ENCODE measurements around the gene NCR2.

DNA sequence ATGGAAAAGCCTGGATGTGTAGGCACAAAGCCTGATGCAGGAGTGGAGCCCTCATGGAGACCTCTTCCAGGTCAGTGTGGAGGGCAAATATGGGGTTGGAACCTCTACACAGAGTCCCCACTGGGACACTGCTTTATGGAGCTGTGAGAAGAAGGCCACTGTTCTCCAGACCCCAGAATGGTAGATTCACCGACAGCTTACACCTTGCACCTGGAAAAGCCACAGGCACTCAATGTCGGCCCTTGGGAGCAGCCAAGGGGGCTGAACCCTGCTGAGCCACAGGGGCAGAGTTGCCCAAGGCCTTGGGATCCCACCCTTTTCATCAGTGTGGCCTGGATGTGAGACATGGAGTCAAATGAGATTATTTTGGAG, 24.9 kb downstream of the NCR2 start:
- TF ChIP-seq, protein P1, sequence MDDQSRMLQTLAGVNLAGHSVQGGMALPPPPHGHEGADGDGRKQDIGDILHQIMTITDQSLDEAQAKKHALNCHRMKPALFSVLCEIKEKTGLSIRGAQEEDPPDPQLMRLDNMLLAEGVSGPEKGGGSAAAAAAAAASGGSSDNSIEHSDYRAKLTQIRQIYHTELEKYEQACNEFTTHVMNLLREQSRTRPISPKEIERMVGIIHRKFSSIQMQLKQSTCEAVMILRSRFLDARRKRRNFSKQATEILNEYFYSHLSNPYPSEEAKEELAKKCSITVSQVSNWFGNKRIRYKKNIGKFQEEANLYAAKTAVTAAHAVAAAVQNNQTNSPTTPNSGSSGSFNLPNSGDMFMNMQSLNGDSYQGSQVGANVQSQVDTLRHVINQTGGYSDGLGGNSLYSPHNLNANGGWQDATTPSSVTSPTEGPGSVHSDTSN (CRISPR knock-in tag; IDR thresholded peaks at IDR 0.05): no peak
- TF ChIP-seq, protein P2, sequence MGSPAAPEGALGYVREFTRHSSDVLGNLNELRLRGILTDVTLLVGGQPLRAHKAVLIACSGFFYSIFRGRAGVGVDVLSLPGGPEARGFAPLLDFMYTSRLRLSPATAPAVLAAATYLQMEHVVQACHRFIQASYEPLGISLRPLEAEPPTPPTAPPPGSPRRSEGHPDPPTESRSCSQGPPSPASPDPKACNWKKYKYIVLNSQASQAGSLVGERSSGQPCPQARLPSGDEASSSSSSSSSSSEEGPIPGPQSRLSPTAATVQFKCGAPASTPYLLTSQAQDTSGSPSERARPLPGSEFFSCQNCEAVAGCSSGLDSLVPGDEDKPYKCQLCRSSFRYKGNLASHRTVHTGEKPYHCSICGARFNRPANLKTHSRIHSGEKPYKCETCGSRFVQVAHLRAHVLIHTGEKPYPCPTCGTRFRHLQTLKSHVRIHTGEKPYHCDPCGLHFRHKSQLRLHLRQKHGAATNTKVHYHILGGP (tag by site-specific recombination; IDR thresholded peaks at IDR 0.05): no peak
- TF ChIP-seq ZNF2 (tag by site-specific recombination; IDR thresholded peaks at IDR 0.05): no peak
- no peak for TF ChIP-seq TCF7L2 (IDR thresholded peaks at IDR 0.05; ENCODE audit: borderline replicate concordance, low read depth, low read length)
- TF ChIP-seq, protein P3, sequence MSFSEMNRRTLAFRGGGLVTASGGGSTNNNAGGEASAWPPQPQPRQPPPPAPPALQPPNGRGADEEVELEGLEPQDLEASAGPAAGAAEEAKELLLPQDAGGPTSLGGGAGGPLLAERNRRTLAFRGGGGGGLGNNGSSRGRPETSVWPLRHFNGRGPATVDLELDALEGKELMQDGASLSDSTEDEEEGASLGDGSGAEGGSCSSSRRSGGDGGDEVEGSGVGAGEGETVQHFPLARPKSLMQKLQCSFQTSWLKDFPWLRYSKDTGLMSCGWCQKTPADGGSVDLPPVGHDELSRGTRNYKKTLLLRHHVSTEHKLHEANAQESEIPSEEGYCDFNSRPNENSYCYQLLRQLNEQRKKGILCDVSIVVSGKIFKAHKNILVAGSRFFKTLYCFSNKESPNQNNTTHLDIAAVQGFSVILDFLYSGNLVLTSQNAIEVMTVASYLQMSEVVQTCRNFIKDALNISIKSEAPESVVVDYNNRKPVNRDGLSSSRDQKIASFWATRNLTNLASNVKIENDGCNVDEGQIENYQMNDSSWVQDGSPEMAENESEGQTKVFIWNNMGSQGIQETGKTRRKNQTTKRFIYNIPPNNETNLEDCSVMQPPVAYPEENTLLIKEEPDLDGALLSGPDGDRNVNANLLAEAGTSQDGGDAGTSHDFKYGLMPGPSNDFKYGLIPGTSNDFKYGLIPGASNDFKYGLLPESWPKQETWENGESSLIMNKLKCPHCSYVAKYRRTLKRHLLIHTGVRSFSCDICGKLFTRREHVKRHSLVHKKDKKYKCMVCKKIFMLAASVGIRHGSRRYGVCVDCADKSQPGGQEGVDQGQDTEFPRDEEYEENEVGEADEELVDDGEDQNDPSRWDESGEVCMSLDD (tag by site-specific recombination; IDR thresholded peaks at IDR 0.05): no peak
- no peak for TF ChIP-seq ZNF610 (tag by site-specific recombination; IDR thresholded peaks at IDR 0.05; ENCODE audit: borderline replicate concordance)
- no peak for TF ChIP-seq ZNF292 (tag by site-specific recombination; IDR thresholded peaks at IDR 0.05; ENCODE audit: borderline replicate concordance, low read depth)
- no peak for TF ChIP-seq ZBTB21 (tag by site-specific recombination; IDR thresholded peaks at IDR 0.05)
- TF ChIP-seq, protein P4, sequence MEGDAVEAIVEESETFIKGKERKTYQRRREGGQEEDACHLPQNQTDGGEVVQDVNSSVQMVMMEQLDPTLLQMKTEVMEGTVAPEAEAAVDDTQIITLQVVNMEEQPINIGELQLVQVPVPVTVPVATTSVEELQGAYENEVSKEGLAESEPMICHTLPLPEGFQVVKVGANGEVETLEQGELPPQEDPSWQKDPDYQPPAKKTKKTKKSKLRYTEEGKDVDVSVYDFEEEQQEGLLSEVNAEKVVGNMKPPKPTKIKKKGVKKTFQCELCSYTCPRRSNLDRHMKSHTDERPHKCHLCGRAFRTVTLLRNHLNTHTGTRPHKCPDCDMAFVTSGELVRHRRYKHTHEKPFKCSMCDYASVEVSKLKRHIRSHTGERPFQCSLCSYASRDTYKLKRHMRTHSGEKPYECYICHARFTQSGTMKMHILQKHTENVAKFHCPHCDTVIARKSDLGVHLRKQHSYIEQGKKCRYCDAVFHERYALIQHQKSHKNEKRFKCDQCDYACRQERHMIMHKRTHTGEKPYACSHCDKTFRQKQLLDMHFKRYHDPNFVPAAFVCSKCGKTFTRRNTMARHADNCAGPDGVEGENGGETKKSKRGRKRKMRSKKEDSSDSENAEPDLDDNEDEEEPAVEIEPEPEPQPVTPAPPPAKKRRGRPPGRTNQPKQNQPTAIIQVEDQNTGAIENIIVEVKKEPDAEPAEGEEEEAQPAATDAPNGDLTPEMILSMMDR (tag by site-specific recombination; IDR thresholded peaks at IDR 0.05): no peak
- no peak for TF ChIP-seq KLF9 (tag by site-specific recombination; IDR thresholded peaks at IDR 0.05; ENCODE audit: low read depth)
- TF ChIP-seq KLF10 (tag by site-specific recombination; IDR thresholded peaks at IDR 0.05): no peak
- no peak for TF ChIP-seq ZNF138 (tag by site-specific recombination; IDR thresholded peaks at IDR 0.05; ENCODE audit: borderline replicate concordance)

Data from HEK293 (cell line).